ENCODE results near the gene PHKA1.
"Not testable (repeated sequence)": the region's sequence is repeated elsewhere in the genome, so short reads cannot be mapped to it uniquely, and the experiment has no call there.

The PHKA1 gene

GRCh38 chrX:72568406-72569092 lies 145.6 kb downstream of the PHKA1 start:
- no peak for DNase-seq

- no peak for DNase-seq
Observed at GRCh38 chrX:72566448-72566847, 147.7 kb downstream of the PHKA1 start.

- not testable (repeated sequence) for DNase-seq
Observed at GRCh38 chrX:72559655-72560054, 154.5 kb downstream of the PHKA1 start.

GRCh38 chrX:72554448-72555140 lies 159.5 kb downstream of the PHKA1 start:
- DNase-seq = no peak

- not testable (repeated sequence) for DNase-seq
Observed at GRCh38 chrX:72552443-72552842, 161.7 kb downstream of the PHKA1 start.

- DNase-seq = no peak
Observed at GRCh38 chrX:72545990-72546389, 168.1 kb downstream of the PHKA1 start.

- peak; percentile 4 for DNase-seq
Observed at GRCh38 chrX:72540318-72540717, 173.8 kb downstream of the PHKA1 start.

GRCh38 chrX:72539822-72540221 lies 174.3 kb downstream of the PHKA1 start:
- no peak for DNase-seq

- DNase-seq = no peak
Observed at GRCh38 chrX:72536542-72536941, 177.6 kb downstream of the PHKA1 start.

GRCh38 chrX:72532366-72532765 lies 181.7 kb downstream of the PHKA1 start:
- no peak for DNase-seq

Data from inflammatory macrophage treated with lipopolysaccharide for 4 hours (primary cell).